ENCODE measurements around the gene PSMD2.
A peak's percentile ranks its signal among the peaks of the same experiment; 100 is the strongest.
"Not testable (repeated sequence)": the region's sequence is repeated elsewhere in the genome, so short reads cannot be mapped to it uniquely, and the experiment has no call there.

Gene PSMD2

DNA sequence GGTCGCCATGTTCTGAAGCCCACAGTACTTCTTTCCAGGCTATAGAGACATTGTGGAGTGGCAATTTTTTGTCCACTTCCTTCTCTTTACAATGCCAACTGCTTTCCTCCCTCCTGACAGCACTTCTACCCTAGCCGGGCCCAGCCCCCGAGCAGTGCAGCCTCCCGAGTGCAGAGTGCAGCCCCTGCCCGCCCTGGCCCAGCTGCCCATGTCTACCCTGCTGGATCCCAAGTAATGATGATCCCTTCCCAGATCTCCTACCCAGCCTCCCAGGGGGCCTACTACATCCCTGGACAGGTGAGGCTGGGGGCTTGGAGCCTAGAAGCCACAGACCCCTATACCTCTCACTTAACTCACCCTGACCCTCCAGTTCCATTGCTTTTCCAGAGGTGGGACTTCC, 18.2 kb downstream of the PSMD2 start:
- DNase-seq = no peak

DNA sequence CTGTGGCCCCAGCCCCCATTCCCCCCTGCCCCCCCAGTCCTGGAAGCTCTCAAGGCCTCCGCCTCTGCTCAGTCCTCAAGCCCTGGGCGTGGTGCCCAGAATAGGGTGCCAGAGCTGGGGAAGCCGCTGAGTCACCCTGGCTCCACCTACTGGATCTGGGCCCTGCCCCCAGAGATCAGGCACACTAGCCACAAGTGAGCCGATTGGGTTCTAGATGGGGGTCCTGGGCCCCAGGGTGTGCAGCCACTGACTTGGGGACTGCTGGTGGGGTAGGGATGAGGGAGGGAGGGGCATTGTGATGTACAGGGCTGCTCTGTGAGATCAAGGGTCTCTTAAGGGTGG, 21.0 kb downstream of the PSMD2 start:
- no peak for DNase-seq

DNA sequence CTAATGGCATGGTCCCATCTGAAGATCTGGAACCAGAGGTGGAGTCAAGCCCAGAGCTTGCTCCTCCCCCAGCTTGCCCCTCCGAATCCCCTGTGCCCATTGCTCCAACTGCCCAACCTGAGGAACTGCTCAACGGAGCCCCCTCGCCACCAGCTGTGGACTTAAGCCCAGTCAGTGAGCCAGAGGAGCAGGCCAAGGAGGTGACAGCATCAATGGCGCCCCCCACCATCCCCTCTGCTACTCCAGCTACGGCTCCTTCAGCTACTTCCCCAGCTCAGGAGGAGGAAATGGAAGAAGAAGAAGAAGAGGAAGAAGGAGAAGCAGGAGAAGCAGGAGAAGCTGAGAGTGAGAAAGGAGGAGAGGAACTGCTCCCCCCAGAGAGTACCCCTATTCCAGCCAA, 22.6 kb downstream of the PSMD2 start:
- no peak for DNase-seq

DNA sequence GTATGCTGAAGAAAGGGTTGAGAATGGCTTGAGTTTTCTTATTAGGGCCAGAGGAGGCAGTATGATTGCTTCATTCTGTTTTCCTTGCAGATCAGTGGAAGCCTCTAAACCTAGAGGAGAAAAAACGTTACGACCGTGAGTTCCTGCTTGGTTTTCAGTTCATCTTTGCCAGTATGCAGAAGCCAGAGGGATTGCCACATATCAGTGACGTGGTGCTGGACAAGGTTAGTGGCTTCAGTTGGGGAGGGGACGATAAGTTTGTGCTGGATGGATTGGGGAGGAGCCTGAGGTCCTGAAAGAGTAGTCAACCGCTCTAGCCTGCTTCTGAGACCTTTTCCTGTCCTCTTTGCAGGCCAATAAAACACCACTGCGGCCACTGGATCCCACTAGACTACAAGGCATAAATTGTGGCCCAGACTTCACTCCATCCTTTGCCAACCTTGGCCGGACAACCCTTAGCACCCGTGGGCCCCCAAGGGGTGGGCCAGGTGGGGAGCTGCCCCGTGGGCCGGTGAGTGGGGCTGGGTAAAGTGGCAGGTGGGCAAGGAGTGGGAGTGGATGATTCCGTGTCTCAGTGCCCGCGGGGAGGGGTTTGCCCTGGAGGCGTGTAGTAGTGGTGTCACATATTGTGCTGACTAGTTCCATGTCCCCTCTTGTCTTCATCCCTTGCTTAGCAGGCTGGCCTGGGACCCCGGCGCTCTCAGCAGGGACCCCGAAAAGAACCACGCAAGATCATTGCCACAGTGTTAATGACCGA, 23.9 kb downstream of the PSMD2 start:
- no peak for DNase-seq

DNA sequence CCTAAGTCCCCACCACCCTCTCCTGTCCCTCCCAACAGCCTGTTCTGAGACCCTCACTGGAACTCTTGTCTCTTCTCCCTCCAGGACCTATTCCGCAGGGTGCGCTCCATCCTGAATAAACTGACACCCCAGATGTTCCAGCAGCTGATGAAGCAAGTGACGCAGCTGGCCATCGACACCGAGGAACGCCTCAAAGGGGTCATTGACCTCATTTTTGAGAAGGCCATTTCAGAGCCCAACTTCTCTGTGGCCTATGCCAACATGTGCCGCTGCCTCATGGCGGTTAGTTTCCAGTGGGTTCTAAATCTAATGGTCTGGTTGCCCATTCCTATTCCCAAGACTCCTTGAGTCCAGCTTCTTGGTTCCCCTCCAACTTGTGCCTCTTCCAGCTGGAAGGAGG, 24.7 kb downstream of the PSMD2 start:
- no peak for DNase-seq

DNA sequence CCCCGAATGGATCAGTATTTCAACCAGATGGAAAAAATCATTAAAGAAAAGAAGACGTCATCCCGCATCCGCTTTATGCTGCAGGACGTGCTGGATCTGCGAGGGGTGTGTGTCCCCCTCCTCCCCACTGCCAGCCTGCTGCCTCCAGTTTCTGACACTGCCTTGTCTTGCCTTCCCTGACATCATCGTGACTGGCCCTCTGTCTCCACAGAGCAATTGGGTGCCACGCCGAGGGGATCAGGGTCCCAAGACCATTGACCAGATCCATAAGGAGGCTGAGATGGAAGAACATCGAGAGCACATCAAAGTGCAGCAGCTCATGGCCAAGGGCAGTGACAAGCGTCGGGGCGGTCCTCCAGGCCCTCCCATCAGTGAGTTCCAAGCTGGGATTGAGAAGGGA, 26.2 kb downstream of the PSMD2 start:
- DNase-seq = no peak

DNA sequence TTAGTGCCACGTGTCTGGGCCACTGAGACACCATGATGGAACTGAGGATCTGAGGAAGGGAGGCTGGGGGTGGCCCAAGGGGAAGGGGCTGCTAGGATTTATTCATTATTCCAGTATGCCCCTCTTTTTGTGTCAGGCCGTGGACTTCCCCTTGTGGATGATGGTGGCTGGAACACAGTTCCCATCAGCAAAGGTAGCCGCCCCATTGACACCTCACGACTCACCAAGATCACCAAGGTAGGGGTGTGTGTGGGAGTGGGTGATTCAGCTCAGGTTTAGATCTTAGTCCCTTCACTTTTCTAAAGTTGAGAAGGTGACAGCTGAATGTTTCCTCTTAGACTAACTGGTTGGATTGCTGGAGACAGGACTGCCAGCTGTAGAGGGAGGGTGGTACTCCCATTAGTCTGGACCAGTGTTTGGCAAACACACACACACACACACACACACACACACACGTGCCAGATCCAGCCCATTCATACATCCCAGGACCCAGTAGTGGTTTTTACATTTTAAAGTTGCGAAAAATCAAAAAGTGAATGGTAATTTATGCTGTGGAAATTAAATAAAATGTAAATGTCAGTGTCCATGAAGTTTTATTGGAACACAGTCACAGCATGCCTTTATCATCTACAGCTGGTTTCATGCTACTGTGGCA, 26.8 kb downstream of the PSMD2 start:
- no peak for DNase-seq

DNA sequence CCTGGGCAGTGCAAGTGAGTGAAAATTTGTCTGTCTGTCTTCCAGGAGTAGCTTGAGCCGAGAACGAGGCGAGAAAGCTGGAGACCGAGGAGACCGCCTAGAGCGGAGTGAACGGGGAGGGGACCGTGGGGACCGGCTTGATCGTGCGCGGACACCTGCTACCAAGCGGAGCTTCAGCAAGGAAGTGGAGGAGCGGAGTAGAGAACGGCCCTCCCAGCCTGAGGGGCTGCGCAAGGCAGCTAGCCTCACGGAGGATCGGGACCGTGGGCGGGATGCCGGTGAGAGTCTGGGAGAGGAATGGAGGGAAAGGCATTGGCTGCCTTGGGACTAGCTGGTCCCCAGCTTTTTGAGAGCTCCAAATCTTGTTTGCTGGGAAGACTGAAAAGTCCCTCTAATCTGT, 28.1 kb downstream of the PSMD2 start:
- no peak for DNase-seq

DNA sequence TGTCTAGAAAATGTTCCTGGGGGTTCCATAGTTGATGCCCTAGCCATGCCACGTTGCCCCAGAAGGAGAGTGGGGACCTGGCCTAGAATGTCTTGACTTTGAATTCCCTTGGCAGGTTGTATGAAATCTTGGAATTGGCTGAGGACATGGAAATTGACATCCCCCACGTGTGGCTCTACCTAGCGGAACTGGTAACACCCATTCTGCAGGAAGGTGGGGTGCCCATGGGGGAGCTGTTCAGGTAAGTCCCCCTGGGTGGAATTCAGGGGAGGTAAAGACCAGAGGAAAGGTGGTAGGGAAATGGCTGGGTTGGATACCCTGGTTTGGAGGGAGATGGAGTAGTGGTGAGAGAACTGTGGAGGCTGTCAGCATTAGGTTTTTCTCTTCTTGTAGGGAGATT, 29.5 kb downstream of the PSMD2 start:
- no peak for DNase-seq

DNA sequence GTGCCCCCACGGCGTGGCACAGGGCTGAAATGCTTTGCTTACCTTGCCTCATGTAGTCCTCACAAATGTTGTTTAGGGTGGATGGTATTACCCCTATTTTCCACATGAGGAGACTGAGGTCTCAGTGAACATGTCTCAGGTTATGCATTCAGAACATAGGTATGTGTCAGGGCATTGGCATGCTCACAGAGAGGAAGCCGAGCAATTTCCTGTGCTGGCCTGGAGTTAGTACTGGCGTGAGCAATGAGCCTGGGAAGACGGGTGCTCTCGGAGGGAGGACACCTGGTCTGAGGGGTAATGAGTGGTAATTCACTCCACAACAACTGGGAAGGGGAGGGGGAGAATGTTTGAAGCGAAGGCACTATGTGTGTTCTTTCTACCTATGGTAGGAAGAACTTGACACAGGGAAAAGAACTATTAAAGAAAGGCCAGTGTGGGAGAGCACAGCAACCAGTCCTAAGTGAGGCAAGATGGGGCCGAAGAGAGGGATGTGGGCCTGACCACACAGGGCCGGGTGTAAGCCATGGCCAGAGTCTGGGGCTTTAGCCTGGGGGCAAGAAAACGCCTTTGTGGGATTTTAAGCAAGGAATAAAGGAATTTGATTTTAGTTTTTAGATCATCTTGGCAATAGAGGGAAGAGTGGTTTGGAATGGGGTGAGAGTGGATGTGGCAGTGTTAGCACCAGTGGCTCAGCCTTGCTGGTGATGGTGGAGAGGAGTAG, 33.5 kb downstream of the PSMD2 start:
- no peak for DNase-seq

DNA sequence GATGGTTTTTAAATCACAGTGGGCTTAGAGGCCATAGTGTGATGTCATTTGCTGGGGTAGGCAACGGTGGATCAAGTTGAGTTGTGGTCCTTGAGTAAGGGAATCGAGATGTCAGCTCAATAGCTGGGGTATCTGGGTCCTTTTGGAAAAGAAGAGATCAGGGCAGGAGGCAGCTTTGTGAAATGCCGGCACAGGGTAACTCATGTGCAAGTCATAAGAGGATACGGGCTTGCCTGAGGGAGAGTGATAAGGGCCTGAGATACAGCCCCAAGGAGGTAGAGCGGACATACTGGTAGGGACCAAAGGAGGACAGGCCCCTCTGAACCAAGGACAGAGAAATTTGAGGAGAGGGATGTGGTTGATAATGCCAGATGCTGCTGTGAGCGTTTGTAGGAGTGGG, 34.1 kb downstream of the PSMD2 start:
- no peak for DNase-seq

DNA sequence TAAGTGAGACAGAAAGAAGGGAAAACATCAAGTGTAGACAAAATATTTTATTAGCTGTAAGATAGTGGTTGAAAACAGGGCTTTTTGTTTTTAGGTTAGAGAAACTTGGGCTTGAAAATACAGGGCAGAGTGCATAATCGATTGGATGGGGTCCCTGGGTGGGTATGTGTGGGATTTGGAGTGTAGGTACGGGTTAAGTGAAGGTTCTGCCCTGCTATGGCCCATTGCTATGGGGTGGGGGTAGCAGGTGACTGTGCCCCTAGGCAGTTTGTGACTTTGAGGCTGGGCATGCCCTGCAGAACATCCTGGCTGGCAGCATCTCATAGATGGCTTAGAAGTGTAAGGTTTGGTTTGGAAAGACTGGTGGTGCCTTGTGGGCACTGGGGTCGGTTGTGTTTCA, 34.7 kb downstream of the PSMD2 start:
- no peak for DNase-seq

DNA sequence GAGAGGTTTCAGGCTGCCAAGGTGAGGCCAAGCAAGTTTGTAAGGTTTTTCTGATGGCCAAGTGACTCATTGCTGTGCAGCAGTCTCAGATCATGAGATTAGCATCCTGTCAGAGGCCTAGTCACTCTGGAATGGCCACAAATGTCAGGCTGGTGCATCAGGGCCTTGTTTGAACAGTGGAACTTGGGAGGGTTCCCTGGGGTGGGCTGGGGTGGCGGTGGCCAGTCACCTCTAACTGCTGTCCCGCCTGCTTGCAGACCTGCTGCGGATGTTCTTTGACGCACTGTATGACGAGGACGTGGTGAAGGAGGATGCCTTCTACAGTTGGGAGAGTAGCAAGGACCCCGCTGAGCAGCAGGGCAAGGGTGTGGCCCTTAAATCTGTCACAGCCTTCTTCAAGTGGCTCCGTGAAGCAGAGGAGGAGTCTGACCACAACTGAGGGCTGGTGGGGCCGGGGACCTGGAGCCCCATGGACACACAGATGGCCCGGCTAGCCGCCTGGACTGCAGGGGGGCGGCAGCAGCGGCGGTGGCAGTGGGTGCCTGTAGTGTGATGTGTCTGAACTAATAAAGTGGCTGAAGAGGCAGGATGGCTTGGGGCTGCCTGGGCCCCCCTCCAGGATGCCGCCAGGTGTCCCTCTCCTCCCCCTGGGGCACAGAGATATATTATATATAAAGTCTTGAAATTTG, 35.6 kb downstream of the PSMD2 start:
- DNase-seq = no peak

DNA sequence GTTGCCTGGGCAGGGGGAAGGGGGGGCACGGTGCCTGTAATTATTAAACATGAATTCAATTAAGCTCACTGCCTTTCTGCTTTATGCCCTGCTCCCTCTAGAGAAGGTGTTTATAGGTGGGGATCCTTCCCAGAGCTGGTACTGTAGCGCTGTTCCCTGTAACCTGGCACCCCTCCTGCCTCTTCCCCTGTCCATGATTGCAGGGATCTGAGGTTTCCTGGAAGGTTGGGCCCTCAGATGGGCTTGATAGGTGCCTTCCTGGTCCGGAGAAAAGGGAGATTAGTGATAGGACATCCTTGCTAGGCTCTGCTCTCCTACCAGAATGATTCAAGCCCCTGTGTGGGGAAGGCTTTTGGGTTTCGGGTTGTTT, 36.2 kb downstream of the PSMD2 start:
- peak in 1 of 2 experiments; percentile 13 for DNase-seq

DNA sequence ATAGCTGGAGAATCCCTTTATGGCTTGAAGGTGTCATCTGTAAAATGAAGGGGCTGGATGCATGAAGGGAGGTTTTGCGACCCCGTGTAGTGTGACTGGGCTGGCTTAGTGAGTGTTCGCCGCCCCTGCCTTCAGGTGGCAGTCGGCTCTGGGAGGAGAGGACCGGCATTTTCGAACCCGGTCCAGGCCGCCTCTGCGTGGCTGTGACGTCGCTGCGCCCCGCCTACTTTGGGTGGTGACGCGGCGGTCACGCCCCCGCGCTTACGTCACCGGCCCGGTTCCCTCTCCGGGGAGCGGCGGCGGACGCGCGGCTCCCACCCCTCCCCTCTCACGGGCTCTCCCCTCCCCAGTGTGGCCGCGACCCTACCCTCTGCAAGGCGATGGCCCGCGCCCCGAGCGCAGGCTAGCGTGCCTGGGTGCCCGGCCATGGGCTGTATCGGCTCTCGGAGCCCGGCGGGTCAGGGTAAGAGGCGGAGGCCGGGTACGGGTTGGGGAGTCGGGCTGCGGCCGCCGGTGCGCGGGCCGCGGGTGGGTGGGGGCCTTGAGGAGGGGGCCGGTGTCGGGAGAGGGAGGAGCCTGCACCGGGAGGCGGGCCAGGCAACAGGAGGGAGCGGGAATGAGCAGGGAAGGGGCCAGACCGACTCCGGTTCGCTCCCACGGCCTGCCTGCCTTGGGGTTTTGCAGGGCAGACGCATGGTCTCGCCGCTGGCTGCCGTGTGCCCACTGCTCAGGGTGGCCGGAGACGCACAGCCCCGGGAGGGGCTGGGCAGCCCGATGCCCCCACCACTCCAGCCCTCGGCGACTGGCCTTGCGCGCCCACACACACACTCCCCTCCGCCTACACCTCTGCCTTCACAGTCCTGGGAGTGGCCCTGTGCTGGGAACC, 36.9 kb downstream of the PSMD2 start:
- peak; percentile 61 to 79 for DNase-seq

DNA sequence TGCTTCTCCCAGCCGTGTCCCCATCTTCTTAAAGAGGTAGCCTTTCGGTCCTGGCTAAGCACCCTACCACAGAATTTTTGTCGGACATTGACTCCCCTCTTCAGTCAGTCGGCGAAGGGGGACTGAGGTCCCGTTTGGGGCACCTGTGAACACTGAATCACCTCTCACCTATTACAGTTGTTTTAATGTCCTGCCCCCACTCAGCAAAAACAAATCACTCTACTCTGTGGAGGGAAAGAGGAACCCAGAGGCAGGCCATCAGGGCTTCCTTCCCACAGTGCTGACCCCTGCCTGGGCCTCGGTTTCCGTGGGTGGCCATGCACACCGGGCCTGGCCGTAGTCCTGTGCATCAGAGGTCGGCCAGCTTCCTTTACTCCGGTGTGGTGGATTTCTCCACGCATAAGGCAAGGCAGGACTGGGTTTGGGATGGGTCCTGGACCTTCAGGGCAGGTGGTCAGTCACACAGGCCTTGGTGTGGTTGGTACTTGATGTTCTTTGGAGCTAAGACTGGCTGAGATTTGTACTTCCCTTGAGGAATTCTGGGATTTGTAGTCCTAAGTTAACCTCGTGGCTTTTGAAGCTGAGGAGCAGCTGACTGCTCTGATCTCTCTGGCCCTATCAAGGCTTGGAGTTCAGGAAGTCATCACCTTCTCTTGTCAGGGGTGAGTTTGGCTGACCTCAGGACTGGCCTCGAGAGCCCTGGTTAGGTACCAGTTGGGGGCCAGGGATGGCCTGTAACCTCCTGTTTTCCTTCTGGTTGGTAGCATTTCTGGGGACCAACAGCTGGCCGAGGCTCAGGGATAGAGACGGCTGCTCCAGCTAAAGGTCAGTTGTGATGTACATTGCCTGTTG, 37.7 kb downstream of the PSMD2 start:
- peak; percentile 22 to 36 for DNase-seq

DNA sequence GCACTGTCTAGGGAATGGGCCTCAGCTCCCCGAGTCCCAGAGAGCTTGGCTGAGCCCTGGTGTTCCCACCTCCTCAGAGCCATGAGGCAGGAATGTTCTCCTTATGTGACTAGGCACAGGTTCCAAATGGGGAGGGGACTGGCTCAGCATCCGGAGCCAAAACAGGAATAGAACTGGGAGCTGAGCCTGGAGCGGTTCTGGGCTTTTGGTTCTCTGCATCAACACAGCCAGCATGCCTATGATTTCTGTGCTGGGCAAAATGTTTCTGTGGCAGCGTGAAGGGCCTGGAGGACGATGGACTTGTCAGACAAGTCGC, 38.3 kb downstream of the PSMD2 start, which contains the start of gene FAM131A:
TSS of gene FAM131A (plus strand) at position 202 of the 316 bp plus-strand sequence. CDS start at position 233, 31 bp downstream.
- no peak for DNase-seq

DNA sequence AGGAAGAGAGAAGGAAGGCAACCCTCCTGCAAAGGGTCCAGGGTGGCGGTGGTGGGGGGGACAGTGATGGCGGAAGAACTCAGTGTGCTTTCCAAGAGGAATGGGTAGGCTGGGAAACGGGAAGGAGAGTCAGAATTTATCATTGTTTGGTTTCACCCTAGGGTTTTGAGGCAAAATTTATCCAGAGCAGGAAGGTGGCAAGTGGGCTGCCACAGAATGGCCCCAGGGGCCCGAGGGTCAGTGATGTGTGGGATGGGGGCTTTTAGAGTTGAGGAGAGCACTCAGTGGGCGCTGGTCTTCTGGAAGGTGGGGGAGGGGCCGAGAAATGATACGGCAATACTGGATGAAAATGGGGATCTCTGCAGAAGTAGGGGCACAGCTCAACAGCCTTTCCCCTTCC, 38.9 kb downstream of the PSMD2 start:
- no peak for DNase-seq

DNA sequence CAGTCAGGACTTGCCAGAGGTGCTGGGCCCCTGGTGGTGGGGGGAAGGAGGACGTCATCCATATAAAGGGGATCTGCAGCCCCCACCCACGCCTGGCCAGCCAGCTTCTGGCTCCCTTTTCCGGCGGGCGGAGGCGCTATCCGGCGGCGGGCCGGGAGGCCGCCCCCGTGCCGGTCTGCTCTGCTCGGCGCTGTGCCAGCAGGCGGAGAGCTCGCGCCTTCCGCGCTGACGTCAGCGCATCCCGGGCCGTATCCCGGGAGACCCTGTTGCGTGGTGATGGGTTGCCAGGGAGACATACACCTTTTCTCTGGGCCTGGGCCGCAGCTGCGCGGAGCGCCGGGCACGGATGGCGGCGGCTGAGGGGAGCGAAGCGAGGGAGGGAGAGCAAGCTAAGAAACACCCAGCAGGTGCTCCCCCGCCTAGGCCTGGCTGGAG, 39.5 kb downstream of the PSMD2 start:
- DNase-seq = peak; percentile 89 to 94

DNA sequence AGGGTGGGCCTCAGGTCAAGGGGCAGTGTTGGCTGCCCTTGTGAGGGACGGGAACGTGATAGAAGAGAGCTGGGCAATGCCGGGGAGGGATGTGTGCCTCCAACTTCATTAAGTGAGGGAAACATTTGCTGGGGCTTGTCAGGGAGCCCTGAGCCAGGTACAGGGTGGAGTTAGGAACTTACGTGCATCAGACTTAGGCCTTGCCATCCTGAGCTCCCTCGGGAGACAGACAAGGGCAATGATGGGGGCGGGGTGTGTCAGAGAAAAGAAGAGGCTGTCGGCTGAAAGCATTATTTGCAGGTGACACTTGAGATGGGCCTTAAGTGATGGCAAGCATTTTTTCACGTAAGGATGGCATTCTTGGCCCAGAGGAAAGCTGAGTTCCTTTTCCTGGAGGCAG, 40.0 kb downstream of the PSMD2 start:
- DNase-seq = peak in 1 of 2 experiments; percentile 23

DNA sequence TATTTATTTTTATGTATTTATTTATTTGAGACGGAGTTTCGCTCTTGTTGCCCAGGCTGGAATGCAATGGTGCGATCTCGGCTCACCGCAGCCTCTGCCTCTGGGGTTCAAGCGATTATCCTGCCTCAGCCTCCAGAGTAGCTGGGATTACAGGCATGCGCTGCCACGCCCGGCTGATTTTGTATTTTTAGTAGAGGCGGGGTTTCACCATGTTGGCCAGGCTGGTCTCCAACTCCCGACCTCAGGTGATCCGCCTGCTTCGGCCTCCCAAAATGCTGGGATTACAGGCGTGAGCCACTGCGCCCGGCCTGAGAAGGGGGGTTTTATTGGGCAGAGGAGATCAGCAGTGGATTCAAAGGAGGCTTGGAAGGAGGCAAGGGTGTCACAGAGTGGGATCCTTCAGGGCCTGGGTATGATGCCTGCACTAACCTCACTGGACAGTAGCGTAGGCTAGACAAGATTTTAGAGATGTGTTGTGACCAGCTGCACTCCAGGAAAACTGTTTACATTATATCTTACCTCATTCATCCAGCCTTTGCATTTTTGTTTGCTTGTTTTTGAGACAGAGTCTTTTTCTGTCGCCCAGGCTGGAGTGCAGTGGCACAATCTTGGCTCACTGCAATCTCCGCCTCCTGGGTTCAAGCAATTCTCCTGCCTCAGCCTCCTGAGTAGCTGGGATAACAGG, 40.6 kb downstream of the PSMD2 start:
- not testable (repeated sequence) for DNase-seq
